Measurements from ENCODE around the gene YJEFN3.

The YJEFN3 gene

GRCh38 chr19:19545707-19546106 is 17.0 kb downstream of the YJEFN3 start:
- CTCF ChIA-PET, result no interaction called here

DNA sequence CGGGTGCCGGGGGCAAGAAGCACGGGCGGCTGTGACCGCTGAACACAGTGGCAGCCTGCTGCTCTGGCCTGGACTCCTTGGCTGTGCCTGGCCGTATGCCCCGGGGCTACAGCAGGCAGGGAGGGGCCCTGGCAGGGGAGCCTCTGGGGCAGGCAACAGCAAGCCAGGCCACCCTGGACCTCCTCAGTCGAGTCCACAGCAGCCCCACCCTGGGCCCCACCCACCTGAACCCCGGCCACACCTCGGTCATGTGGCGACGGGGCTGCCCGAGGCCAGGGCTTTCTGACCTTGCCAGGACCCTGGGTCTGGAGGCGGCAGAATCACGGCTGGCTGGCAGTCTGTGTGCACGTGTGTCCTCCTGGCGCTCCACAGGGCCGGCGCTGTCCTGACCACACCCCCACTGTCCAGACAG is 18.0 kb downstream of the YJEFN3 start:
- no peaks in the 10 kb centered on the region for H3K36me3 ChIP-seq (ENCODE audit: control insufficient read depth in 2 of 2, insufficient read depth in 1 of 2, low read length in 2 of 2)
- no peak for TF ChIP-seq ZNF155 (tag by site-specific recombination; IDR thresholded peaks at IDR 0.05)
- no peak for TF ChIP-seq ZNF747 (tag by site-specific recombination; IDR thresholded peaks at IDR 0.05)
- TF ChIP-seq IKZF3 (tag by site-specific recombination; IDR thresholded peaks at IDR 0.05), result no peak
- no peaks in the 10 kb centered on the region for H3K9me3 ChIP-seq (ENCODE audit: control insufficient read depth, insufficient read depth, low read depth, low read length)
- no peaks in the 10 kb centered on the region for H3K4me1 ChIP-seq (ENCODE audit: control insufficient read depth, insufficient read depth, low read length)
- ChIA-PET POLR2A (no interaction called here), CTCF (interaction anchor here (0.5 to 2.2 kb wide), 4 partner anchors 15 to 225 kb away, joined by 3 to 17 read pairs (median 4); partner anchors contain the start of gene GMIP)
- no peak overlapping the region for H3K27ac ChIP-seq (ENCODE audit: extremely low read depth, low read depth, low read length)
- no peak overlapping the region for H3K4me3 ChIP-seq (ENCODE audit: low read depth, low read length)

More at GRCh38 chr19:19545707-19546106, 17.0 kb downstream of the YJEFN3 start:
- no peaks in the 10 kb centered on the region for H3K36me3 ChIP-seq (ENCODE audit: control insufficient read depth in 2 of 2, insufficient read depth in 1 of 2, low read length in 2 of 2)
- H3K9me3 ChIP-seq (ENCODE audit: control insufficient read depth, insufficient read depth, low read depth, low read length), result no peaks in the 10 kb centered on the region
- no peaks in the 10 kb centered on the region for H3K4me1 ChIP-seq (ENCODE audit: control insufficient read depth, insufficient read depth, low read length)
- H3K4me3 ChIP-seq (ENCODE audit: low read depth, low read length), result no peak overlapping the region
- H3K27ac ChIP-seq (ENCODE audit: extremely low read depth, low read depth, low read length), result no peak overlapping the region
- POLR2A ChIA-PET, result no interaction called here
- TF ChIP-seq ZNF302 (tag by site-specific recombination; IDR thresholded peaks at IDR 0.05; ENCODE audit: low read depth) (no peak), ZNF26 (tag by site-specific recombination; IDR thresholded peaks at IDR 0.05) (no peak), ZNF629 (tag by site-specific recombination; IDR thresholded peaks at IDR 0.05) (no peak), ZNF626 (tag by site-specific recombination; IDR thresholded peaks at IDR 0.05) (no peak), ZNF610 (tag by site-specific recombination; IDR thresholded peaks at IDR 0.05; ENCODE audit: borderline replicate concordance) (no peak), ZNF560 (tag by site-specific recombination; IDR thresholded peaks at IDR 0.05; ENCODE audit: borderline replicate concordance) (no peak), KLF8 (tag by site-specific recombination; IDR thresholded peaks at IDR 0.05) (no peak), HOXA7 (CRISPR knock-in tag; IDR thresholded peaks at IDR 0.05; ENCODE audit: borderline replicate concordance) (no peak), ZNF146 (tag by site-specific recombination; IDR thresholded peaks at IDR 0.05) (no peak), ZNF623 (tag by site-specific recombination; IDR thresholded peaks at IDR 0.05) (no peak), ZNF514 (tag by site-specific recombination; IDR thresholded peaks at IDR 0.05) (no peak), ZNF362 (tag by site-specific recombination; IDR thresholded peaks at IDR 0.05) (no peak), ZBTB48 (tag by site-specific recombination; IDR thresholded peaks at IDR 0.05) (no peak), ZFP69B (tag by site-specific recombination; IDR thresholded peaks at IDR 0.05) (no peak), ZNF776 (tag by site-specific recombination; IDR thresholded peaks at IDR 0.05; ENCODE audit: borderline replicate concordance) (no peak)
- TF ChIP-seq, protein P1, sequence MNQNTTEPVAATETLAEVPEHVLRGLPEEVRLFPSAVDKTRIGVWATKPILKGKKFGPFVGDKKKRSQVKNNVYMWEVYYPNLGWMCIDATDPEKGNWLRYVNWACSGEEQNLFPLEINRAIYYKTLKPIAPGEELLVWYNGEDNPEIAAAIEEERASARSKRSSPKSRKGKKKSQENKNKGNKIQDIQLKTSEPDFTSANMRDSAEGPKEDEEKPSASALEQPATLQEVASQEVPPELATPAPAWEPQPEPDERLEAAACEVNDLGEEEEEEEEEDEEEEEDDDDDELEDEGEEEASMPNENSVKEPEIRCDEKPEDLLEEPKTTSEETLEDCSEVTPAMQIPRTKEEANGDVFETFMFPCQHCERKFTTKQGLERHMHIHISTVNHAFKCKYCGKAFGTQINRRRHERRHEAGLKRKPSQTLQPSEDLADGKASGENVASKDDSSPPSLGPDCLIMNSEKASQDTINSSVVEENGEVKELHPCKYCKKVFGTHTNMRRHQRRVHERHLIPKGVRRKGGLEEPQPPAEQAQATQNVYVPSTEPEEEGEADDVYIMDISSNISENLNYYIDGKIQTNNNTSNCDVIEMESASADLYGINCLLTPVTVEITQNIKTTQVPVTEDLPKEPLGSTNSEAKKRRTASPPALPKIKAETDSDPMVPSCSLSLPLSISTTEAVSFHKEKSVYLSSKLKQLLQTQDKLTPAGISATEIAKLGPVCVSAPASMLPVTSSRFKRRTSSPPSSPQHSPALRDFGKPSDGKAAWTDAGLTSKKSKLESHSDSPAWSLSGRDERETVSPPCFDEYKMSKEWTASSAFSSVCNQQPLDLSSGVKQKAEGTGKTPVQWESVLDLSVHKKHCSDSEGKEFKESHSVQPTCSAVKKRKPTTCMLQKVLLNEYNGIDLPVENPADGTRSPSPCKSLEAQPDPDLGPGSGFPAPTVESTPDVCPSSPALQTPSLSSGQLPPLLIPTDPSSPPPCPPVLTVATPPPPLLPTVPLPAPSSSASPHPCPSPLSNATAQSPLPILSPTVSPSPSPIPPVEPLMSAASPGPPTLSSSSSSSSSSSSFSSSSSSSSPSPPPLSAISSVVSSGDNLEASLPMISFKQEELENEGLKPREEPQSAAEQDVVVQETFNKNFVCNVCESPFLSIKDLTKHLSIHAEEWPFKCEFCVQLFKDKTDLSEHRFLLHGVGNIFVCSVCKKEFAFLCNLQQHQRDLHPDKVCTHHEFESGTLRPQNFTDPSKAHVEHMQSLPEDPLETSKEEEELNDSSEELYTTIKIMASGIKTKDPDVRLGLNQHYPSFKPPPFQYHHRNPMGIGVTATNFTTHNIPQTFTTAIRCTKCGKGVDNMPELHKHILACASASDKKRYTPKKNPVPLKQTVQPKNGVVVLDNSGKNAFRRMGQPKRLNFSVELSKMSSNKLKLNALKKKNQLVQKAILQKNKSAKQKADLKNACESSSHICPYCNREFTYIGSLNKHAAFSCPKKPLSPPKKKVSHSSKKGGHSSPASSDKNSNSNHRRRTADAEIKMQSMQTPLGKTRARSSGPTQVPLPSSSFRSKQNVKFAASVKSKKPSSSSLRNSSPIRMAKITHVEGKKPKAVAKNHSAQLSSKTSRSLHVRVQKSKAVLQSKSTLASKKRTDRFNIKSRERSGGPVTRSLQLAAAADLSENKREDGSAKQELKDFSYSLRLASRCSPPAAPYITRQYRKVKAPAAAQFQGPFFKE (tag by site-specific recombination; IDR thresholded peaks at IDR 0.05; ENCODE audit: borderline replicate concordance), result no peak
